Central memory CD4-positive, alpha-beta T cell (primary cell): ENCODE results near the gene BCKDK.
"Not testable (repeated sequence)": the region's sequence is repeated elsewhere in the genome, so short reads cannot be mapped to it uniquely, and the experiment has no call there.

Experiments
- DNase-seq: peaks from one replicate; pipeline ENCODE4 v3.0.0; 2022

Gene BCKDK

DNA sequence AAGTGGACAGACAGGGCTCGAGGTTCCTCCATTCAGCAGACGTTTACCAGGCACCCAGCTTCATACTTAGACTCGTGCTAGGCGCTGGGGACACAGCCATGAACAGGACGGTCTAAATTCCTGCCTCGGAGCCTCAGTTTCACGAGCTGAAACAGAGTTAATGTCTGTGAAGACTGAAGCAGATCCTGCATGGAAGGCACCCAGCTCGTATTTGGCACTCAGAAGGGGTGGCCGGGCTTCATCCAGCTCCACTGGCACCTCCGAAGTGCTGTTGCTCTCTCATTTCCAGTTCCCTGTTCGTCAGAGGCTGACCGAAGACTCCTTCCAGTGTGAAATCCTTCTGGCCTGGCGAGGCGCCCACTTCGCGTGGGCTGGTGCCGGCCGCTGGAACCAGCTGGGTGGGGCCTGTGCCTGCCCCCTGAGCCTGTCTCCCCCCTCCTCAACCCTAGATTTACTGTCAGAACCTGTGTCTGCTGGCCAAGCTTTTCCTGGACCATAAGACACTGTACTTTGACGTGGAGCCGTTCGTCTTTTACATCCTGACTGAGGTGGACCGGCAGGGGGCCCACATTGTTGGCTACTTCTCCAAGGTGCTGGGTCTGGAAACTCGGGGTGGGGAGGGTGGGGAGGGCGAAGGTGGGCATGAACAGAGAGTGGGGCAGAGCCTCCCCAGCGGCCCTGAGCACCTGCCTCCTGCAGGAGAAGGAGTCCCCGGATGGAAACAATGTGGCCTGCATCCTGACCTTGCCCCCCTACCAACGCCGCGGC lies 21.6 kb downstream of the BCKDK start:
- DNase-seq = no peak

DNA sequence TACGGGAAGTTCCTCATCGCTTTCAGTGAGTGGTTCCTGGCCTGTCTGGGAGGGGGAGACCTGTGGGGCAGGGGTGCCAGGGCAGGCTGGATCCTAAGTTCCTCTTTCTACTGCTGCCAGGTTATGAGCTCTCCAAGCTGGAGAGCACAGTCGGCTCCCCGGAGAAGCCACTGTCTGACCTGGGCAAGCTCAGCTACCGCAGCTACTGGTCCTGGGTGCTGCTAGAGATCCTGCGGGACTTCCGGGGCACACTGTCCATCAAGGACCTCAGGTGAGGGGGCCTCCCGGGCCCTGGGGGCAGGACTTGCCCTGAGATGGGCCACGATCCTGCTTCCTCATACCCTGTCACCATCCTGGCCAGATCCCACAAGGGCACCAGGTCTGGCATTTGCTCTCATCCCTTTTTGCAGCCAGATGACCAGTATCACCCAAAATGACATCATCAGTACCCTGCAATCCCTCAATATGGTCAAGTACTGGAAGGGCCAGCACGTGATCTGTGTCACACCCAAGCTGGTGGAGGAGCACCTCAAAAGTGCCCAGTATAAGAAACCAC lies 22.2 kb downstream of the BCKDK start:
- DNase-seq = no peak

DNA sequence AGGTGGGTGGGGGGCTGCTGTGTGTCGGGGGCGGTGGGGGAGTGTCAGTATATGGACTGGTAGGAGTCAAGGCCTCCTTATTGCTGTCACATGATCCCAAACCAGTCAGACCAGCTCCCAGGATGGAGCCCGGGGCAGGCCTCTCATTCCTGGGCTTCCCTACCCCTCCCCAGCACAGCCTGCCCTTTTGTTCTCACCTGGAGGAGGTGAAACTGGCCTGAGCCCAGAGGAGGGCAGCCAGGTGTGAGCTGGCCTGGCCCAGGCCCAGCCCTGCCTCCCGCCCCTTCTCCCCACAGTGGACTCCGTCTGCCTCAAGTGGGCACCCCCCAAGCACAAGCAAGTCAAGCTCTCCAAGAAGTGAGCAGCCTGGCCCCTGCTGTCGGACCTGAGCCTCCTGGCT lies 22.7 kb downstream of the BCKDK start:
- DNase-seq = no peak

DNA sequence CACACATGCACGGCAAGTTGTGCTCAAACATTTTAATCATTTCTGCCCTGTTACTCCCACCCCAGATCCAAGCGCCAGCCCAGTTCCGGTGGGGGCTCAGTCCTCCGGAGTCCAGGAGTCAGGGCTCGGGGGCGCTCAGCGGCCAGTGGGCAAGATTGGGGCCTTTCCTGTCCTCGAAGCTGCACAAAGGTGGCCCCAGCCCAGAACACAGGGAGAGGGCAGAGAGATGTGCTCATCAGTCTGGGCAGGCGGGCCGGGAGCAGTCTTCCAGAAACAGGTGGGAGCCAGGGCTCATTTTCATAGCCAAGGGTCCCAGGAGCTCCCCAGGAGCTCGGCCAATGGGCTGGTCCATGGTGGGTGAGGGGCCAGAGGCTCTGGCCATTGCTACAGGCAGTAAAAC lies 23.2 kb downstream of the BCKDK start:
- no peak for DNase-seq

DNA sequence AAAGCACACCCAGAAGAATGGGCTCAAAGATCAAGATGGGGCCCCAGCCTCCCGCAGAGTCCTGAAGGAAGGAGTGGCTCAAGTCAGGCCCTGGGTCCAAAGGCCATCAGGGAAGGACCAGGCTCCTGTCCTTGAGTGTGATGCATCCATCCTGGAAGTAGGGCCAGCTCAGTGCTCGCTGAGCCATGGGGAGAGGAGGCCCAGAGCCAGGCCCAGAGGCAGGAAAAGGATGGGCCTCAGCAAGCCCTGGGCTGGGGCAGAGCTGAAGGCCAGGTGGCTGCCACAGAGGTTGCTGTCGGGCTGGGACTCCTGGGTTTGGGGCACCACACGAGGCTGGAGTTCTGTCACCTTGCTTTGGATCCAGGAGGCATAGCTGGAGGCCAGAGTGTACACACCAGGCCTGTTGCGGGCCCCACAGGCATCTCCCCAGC lies 23.7 kb downstream of the BCKDK start:
- no peak for DNase-seq

DNA sequence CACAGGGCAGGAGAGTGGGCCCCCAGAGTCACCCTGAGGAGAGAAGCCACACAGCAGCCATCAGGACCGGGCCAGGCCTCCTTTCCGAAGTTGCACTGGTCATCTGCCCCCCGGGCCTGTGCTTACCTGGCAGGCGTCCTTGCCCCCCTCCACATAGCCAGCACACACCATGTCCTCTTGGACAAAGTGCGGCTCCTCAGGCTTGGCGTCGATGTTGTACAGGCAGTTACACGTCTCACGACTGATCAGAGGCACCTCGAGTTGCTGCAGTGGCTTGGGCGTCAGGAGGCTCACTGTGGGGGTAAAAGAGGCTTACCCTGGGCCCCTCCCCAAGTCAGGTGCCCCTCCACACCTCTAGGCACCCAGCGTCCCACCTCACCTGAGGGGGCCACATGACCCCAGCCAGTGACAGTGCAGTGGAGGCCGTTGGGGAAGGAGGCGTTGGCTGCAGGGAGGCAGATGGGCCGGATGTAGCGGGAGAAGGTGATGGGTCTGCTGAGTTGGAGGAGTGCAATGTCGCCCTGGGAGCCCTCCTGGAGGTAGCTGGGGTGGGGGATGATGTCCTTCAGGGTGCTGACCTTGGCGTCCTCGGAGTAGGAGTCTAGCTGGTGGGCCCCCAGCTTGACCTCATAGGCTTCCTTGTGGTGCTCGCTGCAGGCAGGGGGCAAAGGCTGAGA lies 24.3 kb downstream of the BCKDK start:
- no peak for DNase-seq

DNA sequence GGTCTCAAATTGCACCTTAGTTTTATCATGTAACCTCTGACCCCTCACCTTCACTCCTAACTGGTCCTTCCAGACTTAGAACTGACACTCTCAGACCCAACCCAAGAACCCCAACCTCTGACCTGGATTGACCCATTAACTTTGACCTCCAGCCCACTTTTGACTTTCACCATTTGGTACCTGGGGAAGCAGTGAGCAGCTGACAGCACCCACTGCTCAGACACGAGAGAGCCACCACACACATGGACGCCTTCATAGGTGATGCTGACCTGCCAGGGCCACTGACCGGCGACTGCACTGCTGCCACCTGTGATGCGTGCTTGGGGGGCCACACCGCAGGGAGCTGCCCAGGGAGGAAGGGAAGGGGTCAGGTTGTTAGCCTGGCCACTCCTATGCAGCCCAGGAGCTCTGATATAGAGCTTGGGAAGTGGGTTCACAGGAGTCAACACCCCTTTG lies 24.9 kb downstream of the BCKDK start:
- DNase-seq = no peak

DNA sequence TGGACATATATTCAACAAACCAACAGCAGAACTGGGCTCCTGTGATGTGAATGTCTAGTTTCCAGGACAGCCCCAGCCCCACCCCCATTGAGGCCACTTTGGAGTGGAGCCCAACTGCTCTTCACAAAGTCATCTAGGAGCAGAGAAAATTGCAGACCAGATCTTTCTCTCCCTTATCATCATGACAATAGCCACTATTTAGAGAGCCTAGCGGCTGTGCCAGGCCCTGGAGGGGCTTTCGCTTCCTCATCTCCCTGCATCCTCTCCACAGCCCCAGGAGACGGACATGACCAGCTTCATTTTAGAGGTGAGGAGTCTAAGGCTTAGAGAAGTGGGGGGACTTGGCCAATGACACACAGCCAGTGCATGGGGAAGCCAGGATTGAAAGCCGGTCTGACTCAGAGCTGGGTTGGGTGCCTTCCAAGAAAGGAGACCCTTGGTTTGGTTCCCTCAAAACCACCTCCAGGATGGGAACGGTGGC lies 25.9 kb downstream of the BCKDK start:
- no peak for DNase-seq

DNA sequence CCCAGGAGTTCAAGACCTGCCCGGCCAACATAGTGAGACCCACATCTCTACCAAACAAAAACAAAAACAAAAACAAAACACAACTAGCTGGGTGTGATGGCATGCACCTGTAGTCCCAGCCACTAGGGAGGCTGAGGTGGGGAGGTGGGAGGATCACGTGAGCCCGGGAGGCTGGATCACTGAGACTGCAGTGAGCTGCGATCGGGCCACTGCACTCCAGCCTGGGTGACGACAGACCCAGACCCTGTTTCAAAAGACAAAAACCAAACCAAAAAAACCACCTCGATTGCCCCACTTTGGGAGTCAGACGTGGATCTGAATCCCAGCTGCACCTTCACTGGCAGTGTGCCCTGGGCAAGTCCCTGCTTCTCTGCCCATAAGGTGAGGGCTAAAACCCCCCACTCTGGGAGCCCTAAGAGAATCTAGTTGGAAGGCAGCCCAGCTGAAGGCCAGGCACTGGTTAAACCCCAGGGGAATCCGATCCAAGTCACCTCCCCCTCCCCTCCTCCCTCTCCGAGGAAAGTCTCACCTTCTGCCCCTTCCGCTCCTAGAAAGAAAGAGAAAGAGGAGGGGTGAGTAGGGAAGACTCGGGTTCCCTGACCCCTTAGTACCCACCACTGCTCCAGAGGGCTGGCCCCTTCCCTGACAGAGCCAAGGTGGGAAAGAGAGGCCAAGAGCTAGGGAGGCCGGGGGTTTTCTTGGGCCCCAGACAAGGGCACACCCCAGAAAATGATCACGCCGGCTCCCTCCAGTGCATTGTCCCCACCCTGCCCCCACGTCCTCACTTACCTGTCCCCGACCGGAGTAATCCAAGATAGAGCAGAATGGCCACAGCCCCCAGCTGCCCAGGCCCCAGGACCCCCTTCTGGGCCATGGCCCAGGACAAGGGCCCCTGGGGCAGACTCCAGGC lies 26.7 kb downstream of the BCKDK start:
- DNase-seq = no peak

DNA sequence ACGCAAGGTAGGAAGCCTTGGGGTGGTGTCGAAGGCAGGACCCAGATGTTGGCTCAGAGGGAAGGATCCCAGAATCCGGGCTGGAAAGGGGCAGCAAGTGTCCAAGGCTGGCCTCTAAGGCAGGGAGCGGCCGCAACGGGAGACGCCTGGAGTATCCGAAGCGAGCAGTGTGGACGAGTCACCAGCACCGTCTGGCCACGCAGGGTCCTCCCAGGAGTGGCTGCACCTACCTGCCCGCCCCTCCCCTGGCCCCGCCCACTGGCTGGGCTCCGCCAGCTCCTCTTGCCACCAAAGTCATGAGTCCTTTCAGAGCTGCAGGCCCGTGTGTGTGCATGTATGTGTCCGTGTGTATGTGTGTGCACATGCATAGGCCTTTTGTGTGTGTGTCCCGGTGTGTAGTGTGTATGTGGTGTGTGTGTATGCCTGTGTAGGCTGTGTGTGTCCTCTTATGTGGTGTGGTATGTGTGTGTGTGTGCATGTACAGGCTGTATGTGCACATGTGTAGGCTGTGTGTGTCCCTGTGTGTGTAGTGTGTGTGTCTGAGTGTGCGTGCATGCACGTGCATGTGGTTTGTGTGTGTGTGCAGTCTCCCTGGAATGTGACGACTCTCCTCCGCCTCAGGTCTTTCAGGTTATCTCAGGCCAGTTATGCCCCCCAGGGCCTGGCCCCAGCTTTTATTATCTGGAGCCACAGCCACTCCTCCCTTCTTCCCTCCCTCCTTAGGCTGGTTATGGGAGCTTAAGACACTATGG lies 27.5 kb downstream of the BCKDK start, which contains the start of gene PRSS8:
PRSS8 (minus strand) TSS at position 193 of the 752 bp plus-strand sequence. CDS start 229 bp downstream, outside the sequence.
- DNase-seq = no peak

DNA sequence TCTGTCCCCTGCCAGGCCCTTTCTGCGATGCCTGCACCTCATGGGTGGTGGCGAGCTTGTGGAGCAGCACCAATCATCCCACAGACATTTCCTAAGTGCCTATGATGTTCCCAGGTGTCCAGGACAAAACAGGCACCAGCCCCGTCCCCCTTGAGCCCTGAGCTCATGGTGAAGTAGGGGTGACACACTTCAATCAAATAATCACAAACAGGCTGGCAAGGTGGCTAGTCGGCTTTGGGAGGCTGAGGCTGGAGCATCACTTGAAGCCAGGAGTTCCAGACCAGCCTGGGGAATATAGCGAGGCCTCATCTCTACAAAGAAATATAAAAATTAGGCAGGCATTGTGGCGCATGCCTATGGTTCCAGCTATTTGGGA lies 28.1 kb downstream of the BCKDK start:
- no peak for DNase-seq

DNA sequence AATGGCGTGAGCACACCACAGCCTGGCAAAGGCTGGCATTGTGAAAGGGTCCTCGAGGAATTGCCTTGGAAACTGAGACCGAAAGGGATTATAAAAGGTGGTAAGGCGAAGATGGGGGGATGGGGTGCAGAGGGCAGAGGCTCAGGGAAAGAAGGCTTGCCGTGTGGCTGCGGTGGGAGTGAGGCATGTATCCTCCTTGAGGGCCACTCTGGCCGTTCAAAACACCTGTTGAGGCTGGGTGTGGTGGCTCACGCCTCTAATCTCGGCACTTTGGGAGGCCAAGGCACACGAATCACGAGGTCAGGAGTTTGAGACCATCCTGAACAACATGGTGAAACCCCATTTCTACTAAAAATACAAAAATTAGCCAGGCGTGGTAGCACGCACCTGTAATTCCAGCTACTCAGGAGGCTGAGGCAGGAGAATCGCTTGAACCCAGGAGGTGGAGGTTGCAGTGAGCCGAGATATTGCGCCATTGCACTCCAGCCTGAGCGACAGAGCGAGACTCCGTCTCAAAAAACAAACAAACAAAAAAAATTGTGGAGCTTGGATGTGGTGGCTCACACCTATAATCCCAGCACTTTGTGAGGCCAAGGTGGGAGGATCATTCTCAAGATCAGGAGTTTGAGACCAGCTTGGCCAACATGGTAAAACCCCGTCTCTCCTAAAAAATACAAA lies 28.8 kb downstream of the BCKDK start:
- DNase-seq = not testable (repeated sequence)

DNA sequence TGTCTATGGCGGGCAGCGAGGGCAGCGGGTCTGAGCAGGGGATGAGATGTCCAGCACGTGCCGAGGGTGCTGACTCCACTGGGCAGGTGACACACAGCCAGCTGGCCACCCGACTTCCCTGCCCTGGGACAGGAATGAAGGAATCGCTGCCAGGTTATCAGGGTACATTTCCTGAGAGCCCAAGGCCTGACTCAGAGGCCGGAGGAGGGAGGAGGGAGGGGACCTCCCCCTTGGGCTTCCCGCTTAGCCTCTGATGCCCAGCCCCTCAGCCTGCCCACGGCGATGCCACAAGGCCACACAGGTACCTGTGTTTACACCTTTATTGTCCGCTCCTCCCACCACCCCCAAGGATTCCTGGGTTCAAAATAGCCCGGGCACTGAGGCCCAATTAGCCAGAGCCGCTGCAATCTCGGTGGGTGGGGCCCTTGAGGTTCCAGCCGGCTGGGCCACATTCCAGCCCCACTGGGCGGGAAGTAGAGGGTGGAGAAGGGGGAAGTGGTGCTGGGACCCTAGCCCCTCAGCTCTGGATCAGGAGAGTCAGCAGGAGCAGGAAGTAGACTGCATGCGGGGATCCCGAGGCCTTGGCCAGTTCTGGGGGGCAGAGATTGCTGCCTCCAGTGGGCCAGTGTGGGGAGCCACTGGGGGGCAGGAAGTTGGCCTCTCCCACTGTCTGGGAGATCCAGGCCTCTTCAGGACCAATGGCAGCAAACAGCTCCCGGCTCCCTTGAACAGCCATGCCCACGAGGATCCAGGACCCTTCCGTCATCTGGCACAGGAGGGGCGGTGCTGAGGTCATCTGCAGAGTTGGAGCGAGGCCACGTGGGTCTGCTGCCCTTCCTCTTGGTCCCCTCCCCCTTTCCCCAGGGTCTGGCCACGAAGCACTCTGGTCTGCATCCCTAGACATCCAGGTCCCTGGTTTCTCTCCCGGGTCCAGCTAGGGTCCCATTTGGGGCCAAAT lies 30.7 kb downstream of the BCKDK start:
- no peak for DNase-seq

DNA sequence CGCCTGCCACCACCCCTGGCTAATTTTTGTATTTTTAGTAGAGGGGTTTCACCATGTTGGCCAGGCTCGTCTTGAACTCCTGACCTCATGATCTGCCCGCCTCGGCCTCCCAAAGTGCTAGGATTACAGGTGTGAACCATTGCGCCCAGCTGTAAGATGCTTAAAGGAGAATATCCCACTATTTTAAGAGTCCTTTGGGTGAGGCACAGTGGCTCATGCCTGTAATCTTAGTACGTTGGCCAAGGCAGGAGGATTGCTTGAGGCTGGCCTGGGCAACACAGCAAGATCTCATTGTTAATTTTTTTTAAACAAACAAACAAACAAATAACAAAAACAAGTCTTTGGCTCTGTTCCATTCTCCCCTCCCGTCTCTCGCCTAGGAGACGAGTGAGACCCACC lies 32.9 kb downstream of the BCKDK start:
- not testable (repeated sequence) for DNase-seq

DNA sequence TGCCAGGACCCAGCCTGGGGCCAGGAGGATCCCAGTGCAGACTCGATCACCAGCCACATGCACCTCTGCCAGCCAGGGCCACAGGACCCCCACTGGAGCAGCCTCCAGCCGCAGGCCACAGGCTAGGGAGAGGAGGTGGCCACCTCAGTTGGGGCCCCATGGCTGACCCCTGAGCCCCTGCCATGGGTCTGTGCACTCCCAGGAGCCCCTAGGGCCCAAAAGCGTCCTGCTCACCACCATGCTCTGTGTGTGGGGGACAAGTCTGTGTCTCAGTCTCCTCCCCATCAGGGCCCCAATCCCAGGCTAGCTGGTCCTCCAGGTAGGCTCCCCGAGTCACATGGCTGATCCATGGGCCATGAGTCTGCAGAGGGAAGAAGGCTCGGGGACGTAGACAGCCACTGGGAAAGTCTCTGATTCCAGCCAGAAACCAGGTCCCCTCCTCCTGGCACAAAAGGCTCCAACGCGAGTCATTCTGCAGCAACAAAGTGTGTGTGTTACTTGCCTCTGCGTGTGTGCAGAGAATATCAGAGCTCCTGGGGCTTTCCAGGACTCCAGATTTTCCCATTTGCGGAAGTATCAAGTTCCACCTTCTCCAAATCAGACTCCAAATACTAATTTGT lies 33.4 kb downstream of the BCKDK start:
- no peak for DNase-seq

DNA sequence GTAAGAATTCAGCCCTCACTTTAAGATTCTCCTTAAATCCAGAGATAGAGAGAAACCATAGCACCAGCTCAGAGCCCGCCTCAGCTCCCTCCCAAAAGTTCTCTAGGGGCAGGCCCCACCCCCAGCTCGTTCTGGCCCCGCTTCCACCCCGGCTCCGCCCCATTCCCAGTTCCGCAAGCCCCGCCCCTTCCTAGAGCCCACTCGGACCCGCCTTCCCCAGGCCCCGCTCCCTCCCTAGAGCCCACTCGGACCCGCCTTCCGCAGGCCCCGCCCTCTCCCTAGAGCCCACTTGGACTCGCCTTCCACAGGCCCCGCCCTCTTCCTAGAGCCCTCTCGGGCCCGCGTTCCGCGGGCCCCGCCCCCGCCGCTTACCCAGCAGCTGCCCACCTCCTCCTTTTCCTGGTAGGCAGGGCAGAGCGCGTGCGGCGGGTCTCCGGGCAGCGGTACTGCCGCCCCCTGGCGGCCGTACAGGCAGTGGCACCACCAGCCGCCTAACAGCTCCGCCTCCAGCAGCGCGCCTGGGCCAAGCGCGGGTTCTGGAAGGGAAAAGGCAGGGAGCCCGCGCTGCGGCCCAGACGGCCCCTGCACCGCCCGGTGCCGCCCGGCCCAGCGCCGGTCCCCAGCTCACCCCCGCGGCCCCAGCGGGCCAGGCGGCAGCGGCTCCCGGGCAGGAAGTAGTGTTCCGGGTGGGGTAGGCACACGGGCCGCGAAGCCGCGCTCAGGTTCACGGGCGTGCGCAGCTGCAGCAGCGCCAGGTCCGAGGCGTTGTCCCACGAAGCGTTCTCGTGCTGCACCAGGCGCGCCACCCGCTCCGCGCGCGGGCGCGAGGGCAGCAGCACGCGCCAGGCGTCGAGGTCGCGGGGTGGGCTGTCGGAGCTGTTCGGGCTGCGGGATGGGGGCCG lies 34.2 kb downstream of the BCKDK start:
- peak; percentile 94 for DNase-seq

DNA sequence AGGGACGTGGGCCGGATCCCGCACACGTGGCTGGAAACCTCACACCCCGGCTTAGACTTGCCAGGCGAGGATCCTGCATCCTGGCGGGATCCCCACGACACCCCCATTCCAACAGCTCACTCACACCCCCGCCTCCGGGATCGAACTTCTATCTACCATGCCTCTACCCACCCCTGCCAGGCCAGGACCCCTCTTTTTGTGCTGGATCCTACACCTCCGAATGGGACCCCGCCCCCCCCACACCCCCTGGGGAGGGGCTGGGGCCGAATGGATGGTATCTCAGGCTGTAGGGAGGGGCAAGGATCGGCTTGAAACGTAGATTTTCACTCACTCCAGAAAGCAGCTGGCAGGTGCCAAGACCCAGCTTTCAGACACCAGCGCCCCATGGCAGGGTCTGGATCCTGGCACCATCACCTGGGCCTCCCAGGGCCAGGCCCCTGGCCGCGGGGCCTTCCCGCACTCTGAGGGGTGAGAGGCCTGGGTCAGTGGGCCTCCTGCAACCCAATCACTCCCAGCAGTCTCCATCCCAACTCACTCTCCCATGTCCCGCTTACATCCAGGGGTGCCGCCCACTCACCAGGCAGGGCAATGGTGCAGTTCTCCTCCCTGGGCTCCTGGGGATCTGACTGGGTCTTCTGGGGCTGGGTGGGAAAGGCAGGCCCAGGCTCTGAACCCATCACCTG lies 35.0 kb downstream of the BCKDK start:
- no peak for DNase-seq

DNA sequence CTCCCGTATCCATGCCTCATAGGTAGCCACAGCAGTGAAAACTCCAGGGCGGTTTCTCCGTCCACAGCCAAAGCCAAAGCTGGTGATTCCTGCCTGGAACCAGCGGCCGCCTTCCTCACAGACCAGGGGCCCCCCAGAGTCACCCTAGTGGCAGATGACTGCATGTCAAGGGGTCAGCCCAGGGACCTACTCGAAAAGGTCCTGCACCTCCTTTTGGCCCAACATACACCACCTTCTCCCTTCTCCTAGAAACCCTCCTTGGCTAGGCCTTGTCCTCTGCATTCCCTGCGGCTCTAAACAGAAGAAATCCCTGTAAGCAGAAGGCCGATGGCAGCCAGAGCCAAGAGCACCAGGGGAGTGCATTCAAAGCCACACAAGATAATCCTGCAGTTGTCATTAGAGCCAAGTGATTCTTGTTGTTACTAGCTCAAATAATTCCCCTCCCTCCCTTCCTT lies 35.5 kb downstream of the BCKDK start:
- no peak for DNase-seq
